Uterus (tissue), 4 donors: ENCODE data around the gene HLCS. TPM values are rescaled to one million over a fixed set of nuclear protein-coding genes. Genes with fewer than 3 reads are reported as not detected.

Source experiments
- DNase-seq, 2 donors: peaks; one replicate each; pipeline ENCODE4 v3.0.0-alpha.2; 2019 to 2020
- H3K27ac ChIP-seq, 2 donors: fragments of 200-600 bp; sonication (generic); 1 replicate in 1 of 2; 2 replicates in 1 of 2; pipeline ENCODE4 v1.5.1; 2016 to 2018
- H3K27me3 ChIP-seq, 2 donors: fragments of 200-600 bp; sonication (generic); one replicate each; pipeline ENCODE4 v1.5.1; 2018 to 2019; ENCODE audit warnings: control low read depth in 1 of 2
- H3K36me3 ChIP-seq, 2 donors: fragments of 200-600 bp; sonication (generic); one replicate each; pipeline ENCODE4 v1.5.1; 2019; ENCODE audit warnings: control low read depth in 1 of 2
- H3K4me1 ChIP-seq, 2 donors: fragments of 200-600 bp; sonication (generic); one replicate each; pipeline ENCODE4 v1.5.1; 2018 to 2019; ENCODE audit warnings: control low read depth in 1 of 2
- H3K4me3 ChIP-seq, 2 donors: fragments of 200-600 bp; sonication (generic); 1 replicate in 1 of 2; 2 replicates in 1 of 2; pipeline ENCODE4 v1.5.1; 2018 to 2019; ENCODE audit warnings: mild to moderate bottlenecking in 1 of 2
- H3K9me3 ChIP-seq, 2 donors: fragments of 200-600 bp; sonication (generic); one replicate each; pipeline ENCODE4 v1.5.1; 2019; ENCODE audit warnings: control low read depth in 1 of 2
- POLR2A ChIP-seq, 2 donors: fragments of 450-650 bp; IDR thresholded peaks; one replicate each; pipeline ENCODE4 v1.6.1; 2016; ENCODE audit warnings: antibody characterized with exemption in 2 of 2, mild to moderate bottlenecking in 1 of 2, moderate library complexity in 1 of 2
- intact Hi-C: fragments of 100-400 bp; cut with DNase I; formaldehyde crosslinking; loops from one replicate; pipeline ENCODE4 v1.15.1; 2023; ENCODE audit warnings: low total_unique reads
- total RNA-seq, 4 donors: library from RNA; depleted of rRNA in 3 of 4; stranded (reverse); fragments of >200 nt in 3 of 4; gene quantifications; one replicate each; pipeline versions ENCODE4 v1.1.0 to v1.2.4, GENCODE V29; 2014 to 2023
- TF ChIP-seq, protein P1 (sequence below), 4 experiments: fragments of 200-600 bp in 2 of 4; fragments of 450-650 bp in 2 of 4; sonication (generic) in 2 of 4; IDR thresholded peaks; one replicate each; pipeline ENCODE4 v1.5.1; 2016 to 2019; ENCODE audit warnings: antibody characterized with exemption in 4 of 4, mild to moderate bottlenecking in 2 of 4, moderate library complexity in 1 of 4
- donor health status: DM: yes; HTN: yes; CAD: no.

HLCS gene
- total RNA-seq, 4 donors from 2014 or later, result 3.8 to 31.4 (median 15.4) TPM

DNA sequence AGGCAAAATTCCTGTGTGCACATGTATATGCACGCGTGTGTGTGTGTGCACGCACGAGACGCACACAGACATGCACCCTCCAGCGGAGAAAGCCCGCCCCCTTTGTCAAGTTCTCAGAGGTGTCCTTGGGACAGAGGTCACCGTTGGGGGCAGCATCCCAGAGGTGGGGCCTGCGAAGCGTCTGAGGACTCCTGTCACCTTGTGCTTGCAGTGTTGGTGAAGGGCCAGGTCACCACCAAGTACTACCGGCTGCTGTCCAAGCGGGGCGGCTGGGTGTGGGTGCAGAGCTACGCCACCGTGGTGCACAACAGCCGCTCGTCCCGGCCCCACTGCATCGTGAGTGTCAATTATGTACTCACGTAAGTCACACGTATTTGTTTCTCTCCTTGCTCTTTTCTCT is 225.0 kb downstream of the HLCS start:
- no peaks in the 10 kb centered on the region for H3K4me1 ChIP-seq
- H3K4me3 ChIP-seq, result no peak overlapping the region
- H3K27ac ChIP-seq, result no peak overlapping the region
- no peaks in the 10 kb centered on the region for H3K36me3 ChIP-seq
- DNase-seq, result no peak
- TF ChIP-seq, protein P1, sequence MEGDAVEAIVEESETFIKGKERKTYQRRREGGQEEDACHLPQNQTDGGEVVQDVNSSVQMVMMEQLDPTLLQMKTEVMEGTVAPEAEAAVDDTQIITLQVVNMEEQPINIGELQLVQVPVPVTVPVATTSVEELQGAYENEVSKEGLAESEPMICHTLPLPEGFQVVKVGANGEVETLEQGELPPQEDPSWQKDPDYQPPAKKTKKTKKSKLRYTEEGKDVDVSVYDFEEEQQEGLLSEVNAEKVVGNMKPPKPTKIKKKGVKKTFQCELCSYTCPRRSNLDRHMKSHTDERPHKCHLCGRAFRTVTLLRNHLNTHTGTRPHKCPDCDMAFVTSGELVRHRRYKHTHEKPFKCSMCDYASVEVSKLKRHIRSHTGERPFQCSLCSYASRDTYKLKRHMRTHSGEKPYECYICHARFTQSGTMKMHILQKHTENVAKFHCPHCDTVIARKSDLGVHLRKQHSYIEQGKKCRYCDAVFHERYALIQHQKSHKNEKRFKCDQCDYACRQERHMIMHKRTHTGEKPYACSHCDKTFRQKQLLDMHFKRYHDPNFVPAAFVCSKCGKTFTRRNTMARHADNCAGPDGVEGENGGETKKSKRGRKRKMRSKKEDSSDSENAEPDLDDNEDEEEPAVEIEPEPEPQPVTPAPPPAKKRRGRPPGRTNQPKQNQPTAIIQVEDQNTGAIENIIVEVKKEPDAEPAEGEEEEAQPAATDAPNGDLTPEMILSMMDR (IDR thresholded peaks at IDR 0.05), result no peak
- TF ChIP-seq POLR2A (IDR thresholded peaks at IDR 0.05), result no peak
- no peaks in the 10 kb centered on the region for H3K27me3 ChIP-seq
- H3K9me3 ChIP-seq, result no peaks in the 10 kb centered on the region
- intact Hi-C loops, result no loop called here

DNA sequence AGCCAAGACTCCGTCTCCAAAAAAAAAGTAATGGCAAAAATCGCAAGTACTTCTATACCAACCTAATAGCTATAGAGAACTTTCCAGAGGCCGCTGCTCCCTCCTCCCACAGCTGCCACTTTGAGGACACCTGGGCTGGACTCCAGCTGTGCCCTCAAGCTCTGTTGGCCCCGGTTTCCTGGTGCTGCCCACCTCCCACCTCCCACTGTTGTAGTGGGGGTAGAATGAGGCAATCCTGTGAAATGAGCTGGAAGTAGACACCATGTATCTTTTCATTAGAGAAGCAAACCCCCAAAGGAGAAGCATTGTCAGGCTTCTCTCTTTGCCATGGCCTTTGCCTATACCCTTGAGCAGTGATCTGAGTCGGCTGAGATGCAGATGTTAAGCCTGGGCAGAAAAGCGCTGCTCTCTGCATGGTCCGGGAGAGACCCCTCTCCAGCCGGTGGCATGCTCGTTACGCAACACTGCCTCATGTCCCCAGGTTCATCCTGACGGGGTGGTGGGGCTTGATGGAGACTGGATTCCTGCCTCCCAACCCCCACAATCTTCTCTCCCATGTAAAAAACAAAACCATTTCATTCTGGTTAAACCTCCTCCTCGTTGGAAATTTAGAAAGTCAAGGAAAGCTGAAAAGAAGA is 227.9 kb downstream of the HLCS start:
- intact Hi-C loops, result no loop called here
- Histone ChIP-seq H3K4me1 (no peaks in the 10 kb centered on the region), H3K4me3 (no peak overlapping the region), H3K27ac (no peak overlapping the region), H3K36me3 (no peaks in the 10 kb centered on the region), H3K9me3 (no peaks in the 10 kb centered on the region), H3K27me3 (no peaks in the 10 kb centered on the region)
- TF ChIP-seq, protein P1 (IDR thresholded peaks at IDR 0.05), result no peak
- TF ChIP-seq POLR2A (IDR thresholded peaks at IDR 0.05), result no peak
- no peak for DNase-seq

DNA sequence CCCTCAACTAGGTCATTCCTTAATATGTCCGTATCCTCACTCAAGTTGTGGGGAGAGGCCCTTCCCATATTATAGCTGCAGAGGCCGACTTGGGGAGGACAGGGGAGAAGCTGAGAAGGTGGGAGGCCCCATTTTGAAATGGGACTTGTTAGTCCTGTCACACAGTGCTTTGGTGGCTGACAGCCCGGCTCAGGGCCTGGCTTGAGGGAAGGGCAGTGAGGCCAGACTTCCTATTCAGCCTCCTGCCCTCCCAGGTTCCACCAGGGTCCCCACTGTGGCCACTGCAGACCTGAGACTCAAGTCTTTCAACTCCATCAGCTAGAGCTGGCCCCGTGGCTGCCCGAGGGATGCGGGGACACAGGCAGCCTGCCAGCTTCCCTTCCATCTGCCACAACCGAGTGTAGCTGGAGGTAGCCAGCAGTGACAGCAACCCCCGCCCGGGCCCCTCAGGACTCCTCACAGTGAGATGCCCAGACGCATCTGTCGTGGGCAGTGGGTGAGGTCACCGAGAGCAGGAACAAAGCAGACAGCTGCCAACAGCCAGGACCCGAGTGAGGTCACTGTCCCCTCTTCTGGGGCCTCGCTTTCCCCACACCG is 230.6 kb downstream of the HLCS start:
- H3K27ac ChIP-seq, result no peak overlapping the region
- H3K4me3 ChIP-seq, result no peak overlapping the region
- H3K9me3 ChIP-seq, result no peaks in the 10 kb centered on the region
- H3K4me1 ChIP-seq, result no peaks in the 10 kb centered on the region
- H3K36me3 ChIP-seq, result no peaks in the 10 kb centered on the region
- H3K27me3 ChIP-seq, result no peaks in the 10 kb centered on the region
- no peak for DNase-seq
- intact Hi-C loops, result no loop called here
- TF ChIP-seq, protein P1 (IDR thresholded peaks at IDR 0.05), result no peak
- TF ChIP-seq POLR2A (IDR thresholded peaks at IDR 0.05), result no peak

DNA sequence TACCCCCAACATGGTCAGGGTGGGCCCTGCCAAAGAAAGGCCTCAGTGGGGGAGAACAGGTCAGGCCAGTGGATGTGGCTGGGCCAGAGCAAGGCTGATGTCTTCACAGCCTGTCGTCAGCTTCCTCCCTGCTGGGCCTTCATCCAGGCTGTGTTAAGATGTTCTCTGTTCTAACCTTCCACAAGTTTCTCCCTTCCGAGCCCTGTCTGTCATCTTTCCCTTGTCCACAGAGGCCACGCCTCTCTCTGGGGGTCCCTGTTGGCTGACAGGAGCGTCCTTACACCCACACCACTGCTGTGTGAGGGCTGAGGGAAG is 231.3 kb downstream of the HLCS start:
- H3K27ac ChIP-seq, result no peak overlapping the region
- TF ChIP-seq POLR2A (IDR thresholded peaks at IDR 0.05), result no peak
- TF ChIP-seq, protein P1 (IDR thresholded peaks at IDR 0.05), result no peak
- no peaks in the 10 kb centered on the region for H3K4me1 ChIP-seq
- no peak overlapping the region for H3K4me3 ChIP-seq
- H3K27me3 ChIP-seq, result no peaks in the 10 kb centered on the region
- DNase-seq, result no peak
- intact Hi-C loops, result no loop called here
- no peaks in the 10 kb centered on the region for H3K9me3 ChIP-seq
- no peaks in the 10 kb centered on the region for H3K36me3 ChIP-seq

DNA sequence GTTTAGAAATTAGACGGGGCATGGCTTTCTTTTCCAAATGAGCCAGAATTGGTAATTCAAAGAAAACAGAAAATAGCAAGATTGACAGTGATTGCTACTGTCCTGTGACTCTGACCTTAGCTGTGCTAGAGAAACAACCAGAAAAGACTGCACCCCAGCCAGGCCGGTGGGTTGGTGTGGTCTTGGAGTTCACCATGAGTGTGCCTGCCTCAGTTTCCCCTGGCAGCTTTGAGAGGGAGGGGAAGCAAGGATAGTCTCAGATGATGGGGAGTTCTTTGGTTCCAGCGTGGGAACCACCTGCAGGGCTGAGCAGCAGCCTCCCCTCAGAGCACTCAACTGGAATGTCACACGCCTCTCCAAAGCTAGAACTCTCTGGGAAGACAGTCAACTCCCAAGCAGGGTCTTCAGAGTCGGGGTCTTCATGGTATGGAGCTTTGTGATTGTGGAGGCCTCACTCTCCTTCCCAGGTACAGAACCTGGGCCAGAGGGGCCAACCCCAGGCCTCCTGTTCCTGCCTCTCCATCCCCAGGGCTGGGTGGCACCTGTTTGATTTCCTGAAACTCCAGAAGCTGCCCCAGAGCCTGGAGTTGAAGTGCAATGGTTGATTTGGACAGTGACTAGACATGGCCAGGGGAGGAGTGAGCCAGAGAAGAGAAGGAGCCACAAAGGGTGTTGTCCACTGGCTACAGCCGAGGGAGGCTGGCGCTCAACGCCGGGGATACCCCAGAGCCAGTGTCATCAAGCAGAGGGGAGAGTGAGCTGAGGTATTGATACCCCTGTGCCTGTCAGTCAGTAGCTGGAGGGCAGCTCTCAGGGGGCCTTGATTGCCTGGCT is 231.9 kb downstream of the HLCS start:
- H3K9me3 ChIP-seq, result no peaks in the 10 kb centered on the region
- TF ChIP-seq, protein P1 (IDR thresholded peaks at IDR 0.05), result no peak
- TF ChIP-seq POLR2A (IDR thresholded peaks at IDR 0.05), result no peak
- no peaks in the 10 kb centered on the region for H3K27me3 ChIP-seq
- H3K4me3 ChIP-seq, result no peak overlapping the region
- no peak for DNase-seq
- intact Hi-C loops, result no loop called here
- no peaks in the 10 kb centered on the region for H3K4me1 ChIP-seq
- H3K27ac ChIP-seq, result no peak overlapping the region
- H3K36me3 ChIP-seq, result no peaks in the 10 kb centered on the region
